ENCODE measurements around the gene WDR49.

Gene WDR49

DNA sequence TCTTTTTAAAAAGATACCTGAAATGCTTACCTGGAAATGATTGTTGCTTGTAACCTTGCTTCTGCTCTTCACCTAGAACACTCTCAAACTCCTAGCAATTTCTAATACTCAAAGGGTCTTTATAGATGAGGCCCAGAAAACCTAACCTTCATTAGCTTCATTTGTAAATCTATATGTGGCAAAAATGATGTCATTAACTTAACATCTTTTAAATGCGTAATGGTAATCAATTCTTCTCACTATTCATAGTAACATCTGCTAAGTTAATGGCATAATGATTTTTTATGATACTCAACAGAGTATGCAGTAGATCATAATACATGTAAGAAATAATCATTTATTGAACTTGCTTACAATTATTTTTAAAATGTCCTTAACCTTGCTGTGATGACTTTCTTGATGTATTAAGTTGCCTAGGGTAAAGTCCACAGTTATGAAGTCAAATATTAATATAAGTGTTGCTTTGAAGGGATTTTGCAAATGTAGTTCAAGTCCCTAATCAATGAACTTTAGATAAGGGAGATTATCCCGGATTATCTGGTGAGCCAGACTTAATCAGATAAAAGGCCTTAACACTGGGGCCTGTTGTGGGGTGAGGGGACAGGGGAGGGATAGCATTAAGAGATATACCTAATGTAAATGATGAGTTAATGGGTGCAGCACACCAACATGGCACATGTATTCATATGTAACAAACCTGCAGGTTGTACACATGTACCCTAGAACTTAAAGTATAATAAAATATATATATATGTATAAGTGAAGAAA lies 169.8 kb downstream of the WDR49 start:
- no peak for DNase-seq

DNA sequence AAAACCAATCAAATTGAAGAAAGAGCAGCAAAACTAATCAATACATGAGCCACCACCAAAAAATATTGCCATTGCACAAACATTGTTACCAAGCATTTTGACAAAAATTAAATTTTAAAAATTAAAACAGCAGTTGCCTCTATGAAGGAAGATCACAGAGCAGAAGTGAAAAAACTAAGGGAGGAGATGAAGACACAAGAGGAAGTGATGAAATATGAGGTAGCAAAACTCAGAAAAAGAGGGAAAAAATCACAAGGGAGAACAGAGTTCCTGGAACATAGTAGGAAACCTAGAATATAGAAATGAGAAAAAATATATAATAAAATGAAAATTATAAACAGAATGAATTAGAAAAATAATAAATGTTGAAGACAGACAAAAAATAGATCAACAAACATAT lies 172.6 kb downstream of the WDR49 start:
- DNase-seq, result no peak

DNA sequence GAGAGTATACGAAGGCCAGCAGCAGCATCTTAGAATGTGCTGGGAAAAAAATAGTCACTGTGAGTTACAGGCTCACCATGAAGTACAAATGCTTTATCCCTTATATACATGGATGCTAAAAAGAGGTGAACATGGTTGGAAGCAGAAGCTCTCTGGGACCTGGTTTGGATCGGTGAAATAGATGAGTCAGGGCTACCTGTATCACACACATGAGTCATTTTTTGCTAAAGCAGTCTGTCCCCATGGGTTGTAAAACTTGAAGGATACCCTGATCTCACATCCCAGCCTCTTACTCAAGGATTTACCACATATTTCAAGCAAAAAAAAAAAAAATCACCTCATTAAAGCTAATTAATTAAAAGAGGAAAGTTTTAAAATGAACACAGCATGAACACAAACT lies 173.0 kb downstream of the WDR49 start:
- DNase-seq, result no peak

DNA sequence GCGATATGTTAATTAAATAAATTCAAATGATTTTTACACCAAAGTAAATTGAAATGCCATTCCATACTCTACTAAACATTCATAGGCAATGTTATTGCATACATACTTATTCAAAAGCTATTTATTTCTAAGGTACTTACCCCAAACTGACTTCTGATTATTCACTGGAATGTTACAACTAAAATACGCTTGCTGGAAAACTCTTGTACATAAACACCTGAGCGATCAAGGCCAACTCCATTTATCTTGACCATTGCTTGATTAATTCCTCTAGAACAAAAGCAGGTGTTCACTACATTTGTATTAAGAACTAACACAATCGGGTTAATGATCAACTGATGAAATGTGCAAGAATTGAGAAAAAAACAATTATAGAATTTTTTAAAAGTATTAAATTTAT lies 179.9 kb downstream of the WDR49 start, which contains the start of gene SERPINI2:
Gene SERPINI2, minus strand, starts transcription at position 180 of the 400 bp plus-strand sequence. CDS start 2,208 bp downstream, outside the sequence.
- DNase-seq, result no peak

DNA sequence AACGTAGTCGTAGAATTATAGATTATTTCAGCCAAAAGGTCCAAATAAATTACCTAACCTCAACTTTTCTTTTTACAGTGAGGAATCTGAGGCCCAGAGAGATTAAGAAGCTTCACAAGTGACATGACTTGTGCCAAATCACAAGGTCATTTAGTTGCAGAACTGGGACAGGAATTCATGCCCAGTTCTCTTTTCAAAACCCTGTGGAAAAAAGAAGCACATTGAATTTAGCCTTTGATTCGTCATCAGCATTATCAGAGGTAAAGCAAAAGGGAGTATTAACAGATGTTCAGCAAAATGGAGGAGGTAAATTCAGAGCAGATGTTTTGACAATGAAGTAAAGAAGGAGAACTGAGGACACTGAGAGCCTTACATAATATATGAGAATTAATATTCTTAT lies 184.4 kb downstream of the WDR49 start:
- DNase-seq, result no peak

DNA sequence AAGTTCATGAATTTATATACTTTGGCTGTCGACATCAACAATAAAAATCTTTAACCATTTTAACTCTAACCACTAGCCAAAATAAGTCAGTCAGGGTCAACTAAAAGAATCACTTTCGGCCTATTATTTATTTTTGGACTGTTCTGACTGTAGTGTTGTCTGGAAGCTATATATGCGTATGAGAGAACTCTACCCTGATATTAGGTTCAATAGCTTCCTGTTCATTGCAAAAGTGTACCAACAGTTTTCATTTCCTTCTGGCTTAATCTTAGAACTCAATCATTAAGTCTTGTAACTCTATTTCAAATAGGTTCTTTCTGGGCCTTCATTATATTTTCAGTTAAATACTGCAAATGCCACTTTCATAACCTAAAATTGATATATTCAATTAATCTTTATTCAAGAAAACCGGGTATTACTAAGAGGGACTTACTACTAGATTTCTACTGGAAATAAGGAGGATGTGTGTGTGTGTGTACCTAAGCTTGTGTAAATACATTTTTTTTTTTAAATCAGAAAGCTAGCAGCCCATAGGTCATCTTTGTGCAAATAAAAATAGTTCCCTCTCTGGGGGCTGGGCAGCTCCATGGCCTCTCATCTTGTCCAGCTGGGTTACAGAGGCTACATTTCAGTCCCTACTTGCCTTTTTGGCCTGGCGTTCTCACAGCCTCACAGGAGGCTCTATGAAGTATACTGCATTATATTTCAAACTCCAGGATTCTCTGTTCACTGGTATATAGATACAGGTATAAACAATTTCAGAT lies 185.7 kb downstream of the WDR49 start:
- DNase-seq, result no peak

DNA sequence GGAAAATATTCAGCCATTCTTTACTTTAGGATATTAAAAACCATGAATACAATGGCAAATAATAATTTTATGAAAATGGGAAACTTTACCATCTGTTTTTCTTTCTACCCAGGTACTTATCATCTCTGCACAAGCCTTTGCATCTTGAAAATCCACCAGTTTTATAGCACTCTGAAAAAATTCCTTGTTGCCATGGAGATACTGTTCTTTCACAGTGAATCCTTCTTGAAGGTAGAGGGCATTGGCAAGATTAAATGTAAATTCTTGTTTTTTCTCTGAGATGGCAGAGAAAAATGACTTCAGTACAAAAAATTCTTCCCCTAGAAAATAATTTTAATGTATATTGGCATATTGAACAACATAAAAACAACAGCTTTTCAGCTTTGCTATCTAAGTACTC lies 186.8 kb downstream of the WDR49 start:
- no peak for DNase-seq

DNA sequence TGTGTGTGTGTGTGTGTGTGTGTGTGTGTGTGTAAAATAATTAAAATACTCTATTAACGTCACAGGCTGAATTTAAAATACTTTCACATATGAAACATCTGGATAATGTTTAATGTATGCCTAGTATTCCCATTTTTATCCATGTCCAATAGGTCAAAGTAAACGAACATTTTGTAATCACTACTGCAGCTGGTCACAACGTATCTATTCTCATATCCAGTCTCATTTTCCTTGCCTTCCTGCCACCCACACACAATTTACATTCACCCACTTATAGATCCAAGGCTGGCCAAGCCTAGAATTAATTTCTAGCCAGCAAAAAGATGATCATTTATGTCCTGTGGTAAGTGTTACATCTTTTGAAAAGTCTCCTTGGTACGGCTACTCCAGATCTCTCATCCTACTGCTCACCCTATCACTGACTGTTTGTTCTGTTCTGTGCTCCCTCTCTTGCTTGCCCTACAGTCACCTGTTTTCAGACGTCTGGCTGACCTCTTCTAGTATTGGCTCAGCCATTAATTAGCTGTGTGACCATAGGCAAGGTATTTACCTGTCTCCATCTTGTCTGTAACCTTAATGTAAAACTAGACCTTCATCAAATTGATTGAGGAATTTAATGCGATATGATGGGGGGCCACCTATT lies 197.5 kb downstream of the WDR49 start:
- no peak for DNase-seq

DNA sequence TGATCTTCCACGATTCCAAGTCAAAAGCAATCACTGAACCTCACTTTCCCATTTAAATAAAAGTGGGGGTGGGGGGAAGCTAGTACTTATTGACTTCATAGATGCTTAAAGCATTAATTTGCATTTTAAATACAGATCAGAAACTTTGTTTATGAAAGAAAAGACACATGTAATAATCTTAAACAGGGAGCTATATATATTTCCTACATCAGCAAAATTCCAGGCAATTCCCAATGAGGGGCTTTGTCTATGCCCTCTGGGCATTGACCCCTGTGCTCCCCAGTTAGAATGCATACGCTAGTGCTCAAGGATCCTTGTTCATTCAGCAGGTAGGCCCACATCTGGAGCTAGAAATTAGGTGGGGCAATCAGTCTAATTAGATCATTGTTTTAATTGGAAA lies 199.9 kb downstream of the WDR49 start:
- DNase-seq, result no peak

DNA sequence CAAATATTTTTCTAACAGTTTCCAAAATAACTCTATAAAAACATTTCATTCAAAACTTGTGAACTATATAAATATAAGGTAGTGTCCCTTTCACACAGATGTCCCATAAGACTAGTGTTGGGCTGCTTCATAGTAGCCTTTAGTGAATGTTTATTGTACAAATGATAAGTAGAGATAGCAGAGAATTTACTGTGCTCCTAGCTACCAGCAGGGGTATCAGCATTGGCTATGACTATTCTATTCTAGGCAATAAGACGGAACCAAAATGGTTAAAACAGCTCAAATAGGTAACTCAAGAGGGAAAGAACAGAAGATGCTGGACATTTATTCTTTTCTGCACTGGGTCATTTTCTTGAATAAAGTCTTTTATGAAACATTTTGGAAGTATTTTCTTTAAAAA lies 202.5 kb downstream of the WDR49 start:
- DNase-seq, result no peak

DNA sequence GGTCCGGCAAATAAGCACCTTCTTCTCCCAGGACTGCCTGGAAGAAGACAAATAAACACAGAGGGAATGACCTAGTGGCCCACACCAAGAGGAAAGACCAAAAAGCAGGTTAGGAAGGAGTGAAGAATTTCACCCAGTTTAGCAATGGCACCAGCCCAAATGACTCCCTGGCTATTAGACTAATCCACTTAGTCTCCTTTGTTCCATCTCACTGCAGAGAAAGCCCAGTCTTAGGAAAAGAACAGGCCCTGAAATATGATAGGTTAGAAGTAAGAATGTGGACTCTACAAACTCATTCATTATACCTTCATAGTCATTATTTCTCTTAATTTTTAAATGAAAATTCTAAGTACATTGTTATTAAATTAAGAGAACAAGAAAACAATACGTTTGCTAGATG lies 203.1 kb downstream of the WDR49 start:
- no peak for DNase-seq

DNA sequence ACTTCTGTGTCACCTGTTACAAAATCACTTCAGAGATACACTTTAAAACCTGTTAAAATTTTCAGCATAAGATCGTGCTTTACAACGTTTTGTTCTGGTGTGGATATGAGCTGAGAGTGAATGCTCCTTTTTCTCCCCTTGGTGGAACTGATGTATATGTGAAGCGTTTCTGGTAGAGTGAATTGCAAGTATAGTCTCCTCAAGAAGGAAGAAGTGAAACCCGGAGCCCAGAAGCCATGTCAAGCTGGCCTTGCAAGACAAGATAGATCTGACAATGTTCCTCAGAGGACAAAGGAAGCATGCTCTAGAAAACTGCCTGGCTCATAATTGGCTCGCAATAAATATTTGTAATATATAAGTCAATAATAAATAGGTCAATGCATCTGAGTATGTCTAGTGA lies 203.5 kb downstream of the WDR49 start:
- peak; percentile 21 for DNase-seq

DNA sequence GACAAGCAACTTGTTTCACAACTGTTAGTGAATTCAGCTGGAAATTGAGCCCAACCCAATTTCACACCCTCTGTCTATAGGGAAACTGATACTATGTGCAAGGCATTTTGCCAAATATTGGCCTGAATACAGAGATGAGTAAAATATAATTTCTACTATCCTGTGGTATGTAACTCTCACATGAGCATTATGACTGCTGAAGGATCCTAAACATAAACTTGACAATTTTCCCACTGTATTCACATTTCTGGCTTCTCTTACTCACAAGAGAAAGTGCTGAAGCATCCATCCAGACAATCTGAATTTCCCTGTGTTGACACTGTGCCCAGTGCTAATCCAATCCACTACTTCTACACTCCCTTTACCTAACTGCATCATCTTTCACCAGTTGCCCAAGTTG lies 208.3 kb downstream of the WDR49 start:
- no peak for DNase-seq

DNA sequence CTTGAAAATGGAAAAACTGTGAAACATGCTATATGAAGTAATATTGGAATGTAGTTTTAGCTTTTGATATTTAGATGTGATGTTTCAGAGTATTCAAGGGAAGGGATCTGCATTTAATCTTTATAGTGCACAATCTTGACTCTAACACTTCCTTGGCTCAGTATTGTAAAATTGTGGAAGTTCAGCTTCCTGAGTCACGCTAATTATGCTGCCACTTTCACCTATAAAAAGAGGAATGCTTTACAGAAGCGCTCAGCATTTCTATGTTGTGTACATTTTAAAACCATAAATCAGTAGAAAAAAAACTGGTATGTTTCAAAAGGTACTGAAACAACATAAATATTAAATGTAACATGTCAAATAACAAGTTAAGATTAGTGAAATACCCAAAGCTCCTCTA lies 212.5 kb downstream of the WDR49 start:
- DNase-seq, result no peak

DNA sequence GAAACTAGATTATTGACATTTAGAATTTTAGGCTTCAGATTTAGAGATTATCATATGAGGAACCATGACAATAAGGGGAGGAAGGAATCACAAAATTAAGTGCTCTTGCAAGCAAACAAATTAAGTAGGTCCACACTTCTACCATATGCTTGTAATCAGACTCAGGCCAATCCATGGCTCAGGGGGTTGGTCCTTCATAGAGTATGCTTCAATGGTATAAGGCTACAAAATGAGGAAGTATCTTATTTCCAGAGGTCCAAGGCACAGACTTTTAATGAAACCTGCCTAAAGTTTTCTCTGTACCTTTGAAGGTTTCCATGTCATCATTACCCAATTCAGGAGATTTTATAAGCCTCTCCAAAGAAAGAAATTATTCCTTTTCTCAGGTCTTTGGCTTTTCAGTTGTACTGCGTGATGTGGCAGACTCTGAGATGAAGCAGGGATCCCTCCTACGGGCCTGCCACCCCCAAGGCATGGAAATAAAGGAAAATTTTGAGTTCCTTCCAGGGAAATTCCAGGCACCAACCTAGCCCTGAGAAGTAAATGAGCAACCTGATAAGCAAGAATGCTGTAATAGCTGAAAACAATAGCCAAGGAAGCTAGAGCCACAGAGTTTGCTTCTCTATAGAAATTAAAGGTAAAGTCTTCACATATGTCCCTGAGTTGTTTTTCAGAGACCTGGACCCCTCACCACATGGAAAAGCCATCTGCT lies 216.2 kb downstream of the WDR49 start:
- DNase-seq, result no peak
